CD4-positive, alpha-beta T cell treated with Interleukin-6 at 100 ng/mL for 8 hours (primary cell): ENCODE data around the gene ACAA2.
A peak's percentile ranks its signal among the peaks of the same experiment; 100 is the strongest.

ENCODE experiments used
- DNase-seq: peaks from one replicate; pipeline ENCODE4 v3.0.0-alpha.2; 2020; ENCODE audit warnings: mixed read lengths, low spot score

The ACAA2 gene

GRCh38 chr18:49766646-49767045 lies 46.7 kb downstream of the ACAA2 start:
- no peak for DNase-seq

DNA sequence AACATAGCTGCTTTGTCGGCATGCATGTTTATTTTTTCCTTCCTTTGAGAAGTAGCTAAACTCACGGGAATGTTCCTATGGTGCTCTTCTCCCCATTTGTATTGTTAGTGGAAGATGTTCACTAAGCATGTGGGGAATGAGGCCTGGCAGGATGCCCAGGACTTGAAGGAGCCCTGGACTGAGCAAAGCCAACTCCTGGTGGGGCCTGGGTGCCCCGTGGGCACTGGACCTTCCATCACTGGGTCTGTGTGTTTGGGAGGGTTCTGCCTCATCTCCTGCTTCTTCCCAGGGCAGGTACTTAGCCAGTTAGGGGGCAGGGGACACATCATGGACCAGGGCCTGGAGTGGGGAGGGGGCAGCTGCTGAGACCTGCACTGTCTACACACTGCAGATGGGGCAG lies 49.3 kb downstream of the ACAA2 start:
- no peak for DNase-seq

- DNase-seq = no peak
Observed at GRCh38 chr18:49763590-49763989, 49.7 kb downstream of the ACAA2 start.

GRCh38 chr18:49762191-49763077 lies 50.9 kb downstream of the ACAA2 start:
- DNase-seq = no peak

GRCh38 chr18:49761771-49762170 lies 51.6 kb downstream of the ACAA2 start:
- no peak for DNase-seq

GRCh38 chr18:49758263-49758610 lies 55.1 kb downstream of the ACAA2 start:
- no peak for DNase-seq

DNA sequence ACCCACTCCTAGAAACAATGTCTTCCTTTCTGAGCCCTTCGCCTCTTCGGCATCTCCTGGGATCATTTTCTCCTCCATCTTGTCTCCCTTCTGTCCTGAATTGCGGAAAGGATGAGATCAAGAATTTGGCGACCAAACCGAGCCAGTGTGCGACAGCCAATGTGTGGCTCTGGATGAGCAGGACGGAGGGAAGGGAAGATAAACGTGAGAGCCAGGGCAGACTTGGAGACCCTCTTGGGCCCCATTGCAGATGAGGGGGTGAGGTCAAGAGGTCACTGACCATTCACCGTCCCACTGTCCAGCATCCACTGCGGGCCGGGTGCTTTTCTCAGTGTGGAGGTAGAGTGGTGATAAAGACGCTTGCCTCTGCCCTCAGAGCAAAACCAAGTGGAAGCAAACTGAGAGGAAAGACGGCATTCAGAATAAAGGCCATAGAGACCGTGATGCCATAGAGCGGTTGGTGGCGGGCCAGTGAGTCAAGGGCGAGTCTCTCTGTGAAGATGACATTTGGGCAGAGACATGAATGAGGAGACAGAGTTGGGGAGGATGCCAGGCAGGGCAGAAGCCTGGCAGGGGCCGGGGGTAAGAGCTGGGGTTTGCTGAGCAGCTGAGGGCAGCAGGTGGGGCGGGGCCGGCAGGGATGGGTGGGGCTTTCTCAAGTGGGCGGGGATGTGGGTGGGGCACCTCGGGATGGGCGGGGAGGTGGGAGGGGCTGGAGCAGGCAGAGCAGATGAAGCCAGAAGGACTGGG lies 55.6 kb downstream of the ACAA2 start:
- DNase-seq = no peak

- DNase-seq = no peak
Observed at GRCh38 chr18:49756671-49757362, 56.5 kb downstream of the ACAA2 start.

DNA sequence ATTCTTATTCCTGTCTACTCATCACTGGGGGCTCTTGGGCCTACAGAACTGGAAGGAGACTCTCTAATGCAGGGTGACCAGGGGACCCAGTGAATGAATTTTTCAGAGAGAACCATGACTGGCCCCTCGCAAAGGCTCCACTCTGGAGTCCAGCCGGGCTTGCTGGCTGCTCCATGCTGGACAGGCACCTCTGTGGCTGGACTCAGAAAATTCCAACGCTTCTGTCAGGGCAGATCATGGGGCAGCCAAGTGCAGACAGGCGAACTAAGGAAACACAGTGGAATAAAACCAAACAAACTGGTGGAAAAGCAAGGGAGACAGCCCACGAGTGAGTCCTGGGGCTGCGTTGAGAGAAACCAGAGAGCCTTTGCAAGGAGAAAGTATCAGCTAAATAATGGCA lies 57.2 kb downstream of the ACAA2 start:
- DNase-seq = no peak

- DNase-seq = no peak
Observed at GRCh38 chr18:49755489-49755888, 57.8 kb downstream of the ACAA2 start.

GRCh38 chr18:49754866-49755265 lies 58.5 kb downstream of the ACAA2 start:
- DNase-seq = no peak

DNA sequence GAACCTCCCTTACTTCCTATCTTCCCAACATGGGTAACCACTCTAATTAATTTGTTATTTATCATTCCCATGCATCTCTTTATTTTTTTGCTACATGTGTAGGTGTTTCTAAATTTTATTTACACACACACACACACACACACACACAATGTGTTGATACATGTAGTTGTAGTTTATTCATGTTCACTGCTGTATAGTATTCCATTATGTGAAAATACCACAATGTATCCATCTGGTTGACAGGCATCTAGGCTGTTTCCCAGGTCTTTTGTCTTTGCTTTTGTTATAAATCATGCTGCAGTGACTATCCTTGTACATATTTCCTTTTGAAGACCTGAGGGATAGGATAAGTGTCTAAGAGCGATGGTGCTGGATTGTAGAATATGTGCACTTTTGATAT lies 59.7 kb downstream of the ACAA2 start:
- DNase-seq = no peak

DNA sequence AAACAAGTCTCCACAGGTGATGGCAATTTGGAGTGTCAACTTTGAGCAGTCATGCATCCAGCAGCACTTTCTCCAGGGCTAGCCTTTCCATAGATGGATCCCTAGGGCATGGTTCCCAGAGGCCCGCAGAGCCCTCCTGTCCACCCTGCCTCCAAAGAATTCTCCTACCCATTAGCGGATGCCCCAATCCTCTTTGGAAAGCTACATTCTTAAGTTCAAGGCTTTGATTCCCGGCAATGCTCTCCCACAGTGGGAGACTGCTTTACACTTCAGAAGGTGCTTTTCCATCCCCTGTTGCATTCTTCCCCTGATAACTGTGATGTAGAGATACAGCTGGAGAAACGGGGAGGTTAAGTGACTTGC lies 61.3 kb downstream of the ACAA2 start:
- no peak for DNase-seq

GRCh38 chr18:49751427-49752094 lies 61.8 kb downstream of the ACAA2 start:
- DNase-seq = peak; percentile 51

- no peak for DNase-seq
Observed at GRCh38 chr18:49749563-49749962, 63.8 kb downstream of the ACAA2 start.

DNA sequence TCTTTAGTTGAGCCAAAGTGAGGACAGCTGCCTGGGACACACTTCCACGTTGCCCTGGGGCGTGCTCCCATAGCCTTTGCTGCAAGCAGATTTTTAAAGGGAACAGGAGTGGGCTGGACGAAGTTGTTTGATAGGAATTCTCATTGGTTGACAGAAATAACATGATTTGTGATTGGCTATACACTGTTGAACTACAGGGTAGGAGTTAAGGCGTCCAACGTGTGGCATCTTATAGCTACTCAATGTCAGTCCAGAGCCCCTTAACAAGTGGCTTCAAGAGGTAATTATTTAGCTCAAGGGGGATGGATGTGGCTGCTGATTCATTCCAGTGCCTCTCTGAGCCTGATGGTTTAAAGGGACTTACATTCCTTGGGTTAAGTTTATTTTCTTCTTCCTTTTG lies 65.5 kb downstream of the ACAA2 start:
- no peak for DNase-seq

GRCh38 chr18:49745045-49746014 lies 68.0 kb downstream of the ACAA2 start:
- no peak for DNase-seq

DNA sequence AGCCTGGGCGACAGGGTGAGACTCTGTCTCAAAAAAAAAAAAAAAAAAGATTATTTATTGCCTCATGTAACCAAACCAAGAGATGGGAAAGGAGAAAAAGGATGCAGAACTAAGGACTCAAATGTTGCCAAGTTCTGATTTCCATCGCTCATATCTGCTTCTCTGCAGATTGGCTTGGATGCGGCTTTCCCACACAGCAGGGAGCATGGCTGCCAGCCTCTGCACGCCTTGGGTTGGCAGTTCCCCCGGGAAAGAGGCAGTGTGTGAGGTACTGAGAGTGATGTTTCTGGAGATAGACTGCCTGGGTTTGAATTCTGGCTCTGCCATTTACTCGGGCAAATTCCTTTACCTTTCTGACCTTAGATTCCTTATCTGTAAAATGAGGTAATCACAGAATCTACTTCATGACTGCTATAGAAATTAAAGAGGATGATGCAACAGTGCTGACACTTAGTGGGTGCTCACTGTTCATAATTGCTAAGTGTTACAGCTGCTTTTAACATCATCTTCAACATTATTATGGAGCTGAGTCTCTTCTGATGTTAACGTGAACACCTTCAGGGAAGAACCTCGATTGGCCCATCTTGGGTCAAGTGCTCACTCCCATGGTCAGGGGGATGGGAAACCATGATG lies 68.8 kb downstream of the ACAA2 start:
- DNase-seq = no peak

DNA sequence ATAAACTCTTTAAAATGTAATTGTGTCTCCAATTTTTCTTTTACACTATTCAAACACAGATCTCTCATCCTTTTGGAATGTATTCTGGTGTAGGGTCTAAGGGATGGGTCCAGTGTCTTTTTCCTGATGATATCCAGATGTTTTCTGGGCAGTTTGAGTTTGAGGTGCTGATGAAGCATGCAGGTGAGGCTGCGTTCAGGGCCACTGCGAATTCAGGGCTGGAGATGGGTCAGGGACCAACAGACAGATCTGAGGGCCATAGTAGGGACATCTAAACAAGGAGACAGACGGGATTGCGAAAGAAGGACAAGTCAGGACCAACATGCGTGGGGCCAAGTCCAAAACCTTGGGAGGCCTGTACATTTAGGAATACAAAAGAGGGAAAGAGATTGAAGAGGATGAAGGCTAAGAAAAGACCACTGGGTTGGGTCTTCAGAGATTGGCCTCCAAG lies 70.2 kb downstream of the ACAA2 start:
- DNase-seq = no peak

DNA sequence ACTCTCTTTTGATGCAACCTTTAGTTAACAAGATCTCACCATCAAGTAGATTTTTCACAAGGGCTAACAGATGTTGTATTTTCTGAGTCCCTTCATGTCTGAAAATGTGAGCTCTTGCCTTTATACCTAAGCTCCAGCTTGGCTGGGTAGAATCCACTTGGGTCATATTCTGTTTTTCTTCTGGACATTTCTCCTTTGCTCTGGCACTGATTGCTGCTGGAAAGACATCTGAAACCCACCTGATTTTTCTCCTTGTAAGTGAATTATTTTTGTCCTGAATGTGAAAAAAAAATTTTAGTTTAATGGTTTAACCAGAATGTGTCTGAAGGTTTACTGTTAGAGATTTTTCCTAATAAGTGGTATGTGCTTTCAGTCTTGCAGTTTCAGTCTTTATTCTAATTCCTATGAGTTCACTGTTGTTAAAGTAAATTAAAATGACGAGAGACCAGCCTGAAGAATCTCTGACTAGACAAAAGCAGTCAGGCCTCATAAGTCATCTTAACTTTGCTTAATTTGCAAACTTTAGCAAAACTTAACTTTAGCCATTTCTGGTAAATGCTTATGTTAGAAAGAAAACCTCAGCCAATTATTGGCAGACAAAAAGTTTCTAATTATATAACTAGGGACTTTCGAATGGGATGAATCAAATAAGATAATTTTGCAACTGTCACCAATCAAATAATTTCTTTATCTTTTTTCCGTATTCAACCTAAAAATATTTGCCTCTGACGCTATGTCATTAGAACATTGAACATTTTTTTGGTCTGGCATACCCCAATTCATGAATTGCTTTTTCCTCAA lies 70.8 kb downstream of the ACAA2 start:
- no peak for DNase-seq
